ENCODE data around the gene ZGPAT. TPM values are rescaled to one million over a fixed set of nuclear protein-coding genes. Genes with fewer than 3 reads are reported as not detected.

ZGPAT gene
- total RNA-seq, 1 experiment from 2014 or later: 37.9 TPM

DNA sequence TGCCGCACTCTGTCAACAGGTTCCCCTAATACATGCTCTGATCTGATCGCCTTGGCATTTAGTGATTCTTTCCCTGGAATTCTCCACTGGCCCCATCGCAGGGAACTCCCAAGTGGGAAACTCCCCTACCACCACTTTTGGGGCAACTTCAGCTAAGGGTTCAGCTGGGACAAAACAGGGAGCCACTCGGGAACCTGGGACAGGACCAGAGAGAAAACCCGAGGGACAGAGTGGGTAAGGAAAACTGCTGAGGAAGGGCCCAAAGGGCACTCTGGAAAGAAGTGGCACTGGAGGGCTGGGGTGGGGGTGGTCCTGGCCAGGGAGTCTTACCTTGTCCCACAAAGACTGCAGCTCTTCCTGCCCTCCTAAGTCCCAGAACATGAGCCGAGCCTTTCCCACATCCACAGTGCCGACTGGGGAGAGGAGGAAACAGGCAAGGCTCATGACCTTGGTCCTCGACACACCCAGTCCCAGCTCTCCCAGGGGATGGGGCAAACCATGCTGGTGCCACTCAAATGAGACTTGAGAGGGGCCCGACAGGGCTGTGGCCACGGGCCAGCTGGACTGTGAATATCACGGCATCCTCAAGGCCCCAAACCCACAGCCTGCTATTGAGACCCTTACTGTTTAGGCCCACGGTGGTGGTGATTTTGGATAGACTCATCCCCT is 1.7 kb upstream of the ZGPAT start:
- ATAC-seq: no peak
- Histone ChIP-seq H3K9me2 (replicated peaks; ENCODE audit: low read length) (no peaks in the 10 kb centered on the region), H3K9ac (ENCODE audit: low read length) (peak overlapping the region; percentile 95), H3K4me1 (ENCODE audit: insufficient read depth, low read length) (peaks cover 18% of the 10 kb centered on the region), H3F3A (ENCODE audit: low read length, unreplicated experiment) (no peaks in the 10 kb centered on the region), H3K9me3 (ENCODE audit: low read length) (no peaks in the 10 kb centered on the region), H2AFZ (ENCODE audit: low read length) (no peak overlapping the region), H3K27me3 (ENCODE audit: low read length) (no peaks in the 10 kb centered on the region), H3K36me3 (ENCODE audit: low read depth, low read length) (peaks cover 38% of the 10 kb centered on the region), H4K20me1 (ENCODE audit: low read length) (no peaks in the 10 kb centered on the region), H3K4me2 (ENCODE audit: low read length) (peak overlapping the region; percentile 89), H3K27ac (ENCODE audit: low read length) (no peak overlapping the region), H3K4me3 (ENCODE audit: low read length) (peak overlapping the region; percentile 91), H3K79me2 (ENCODE audit: low read length) (peaks cover 65% of the 10 kb centered on the region)
- ChIA-PET POLR2A (ENCODE audit: unreplicated experiment) (no interaction called here), CTCF (no interaction called here)
- no TSS peak for BruUV-seq (replicated peaks)
- no peak for DNase-seq
- TF ChIP-seq EZH2 (IDR thresholded peaks at IDR 0.05; ENCODE audit: low read length, unreplicated experiment) (no peak), EZH2phosphoT487 (IDR thresholded peaks at IDR 0.05; ENCODE audit: borderline replicate concordance, low read length) (no peak)
- intact Hi-C loops (cut with micrococcal nuclease): loop anchor here (2.0 to 5.0 kb wide), 2 partner anchors 35 to 76 kb away; no protein-coding TSS in a partner anchor

DNA sequence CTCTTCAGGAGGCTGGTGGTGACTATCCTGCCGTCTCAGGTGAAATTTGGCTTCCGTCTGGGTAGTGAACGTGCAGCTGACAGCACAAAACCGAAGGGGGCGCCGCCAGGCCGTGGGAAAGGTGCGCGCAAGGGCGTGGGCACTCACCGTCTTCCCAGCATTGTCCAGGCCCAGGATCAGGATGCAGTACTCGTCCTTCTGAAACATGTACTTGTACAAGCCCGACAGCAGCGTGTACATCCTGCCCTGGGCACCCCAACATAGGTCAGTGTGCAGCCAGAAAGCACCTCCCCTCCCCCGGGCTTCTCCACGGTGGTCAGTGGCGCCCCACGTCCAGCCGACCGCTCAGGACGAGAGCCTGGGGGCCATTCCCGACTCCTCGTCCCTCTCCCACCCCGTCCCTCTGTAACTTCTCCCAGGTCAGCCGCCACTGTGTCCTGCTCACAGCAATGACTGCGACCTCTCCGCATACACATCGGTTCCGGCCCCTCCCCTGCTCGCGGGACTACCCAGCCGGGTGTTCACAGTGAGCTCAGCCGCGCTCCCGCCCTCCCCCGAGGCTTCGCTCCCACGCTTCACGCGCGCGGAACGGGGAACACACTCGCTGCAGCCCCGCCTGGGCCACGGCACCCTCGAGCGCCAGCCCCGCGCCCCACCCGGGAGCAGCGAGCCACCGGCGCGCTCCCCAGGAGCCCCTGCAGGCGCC is 834 bp upstream of the ZGPAT start:
- H3K79me2 ChIP-seq (ENCODE audit: low read length): peaks cover 74% of the 10 kb centered on the region
- H3K27me3 ChIP-seq (ENCODE audit: low read length): no peaks in the 10 kb centered on the region
- ATAC-seq: peak; percentile 61
- H3K9me3 ChIP-seq (ENCODE audit: low read length): no peaks in the 10 kb centered on the region
- peaks cover 18% of the 10 kb centered on the region for H3K4me1 ChIP-seq (ENCODE audit: insufficient read depth, low read length)
- BruUV-seq (replicated peaks): TSS peak; percentile 47
- peak overlapping the region; percentile 95 for H3K9ac ChIP-seq (ENCODE audit: low read length)
- peaks cover 47% of the 10 kb centered on the region for H3K36me3 ChIP-seq (ENCODE audit: low read depth, low read length)
- H4K20me1 ChIP-seq (ENCODE audit: low read length): no peaks in the 10 kb centered on the region
- H3K4me2 ChIP-seq (ENCODE audit: low read length): peak overlapping the region; percentile 89
- peak overlapping the region; percentile 91 for H3K4me3 ChIP-seq (ENCODE audit: low read length)
- peak overlapping the region; percentile 78 for H2AFZ ChIP-seq (ENCODE audit: low read length)
- TF ChIP-seq EZH2 (IDR thresholded peaks at IDR 0.05; ENCODE audit: low read length, unreplicated experiment): no peak
- TF ChIP-seq, protein P1, sequence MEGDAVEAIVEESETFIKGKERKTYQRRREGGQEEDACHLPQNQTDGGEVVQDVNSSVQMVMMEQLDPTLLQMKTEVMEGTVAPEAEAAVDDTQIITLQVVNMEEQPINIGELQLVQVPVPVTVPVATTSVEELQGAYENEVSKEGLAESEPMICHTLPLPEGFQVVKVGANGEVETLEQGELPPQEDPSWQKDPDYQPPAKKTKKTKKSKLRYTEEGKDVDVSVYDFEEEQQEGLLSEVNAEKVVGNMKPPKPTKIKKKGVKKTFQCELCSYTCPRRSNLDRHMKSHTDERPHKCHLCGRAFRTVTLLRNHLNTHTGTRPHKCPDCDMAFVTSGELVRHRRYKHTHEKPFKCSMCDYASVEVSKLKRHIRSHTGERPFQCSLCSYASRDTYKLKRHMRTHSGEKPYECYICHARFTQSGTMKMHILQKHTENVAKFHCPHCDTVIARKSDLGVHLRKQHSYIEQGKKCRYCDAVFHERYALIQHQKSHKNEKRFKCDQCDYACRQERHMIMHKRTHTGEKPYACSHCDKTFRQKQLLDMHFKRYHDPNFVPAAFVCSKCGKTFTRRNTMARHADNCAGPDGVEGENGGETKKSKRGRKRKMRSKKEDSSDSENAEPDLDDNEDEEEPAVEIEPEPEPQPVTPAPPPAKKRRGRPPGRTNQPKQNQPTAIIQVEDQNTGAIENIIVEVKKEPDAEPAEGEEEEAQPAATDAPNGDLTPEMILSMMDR (conservative IDR thresholded peaks at IDR 0.05; ENCODE audit: low read depth, low read length): peak; percentile 75
- no peak for TF ChIP-seq EZH2phosphoT487 (IDR thresholded peaks at IDR 0.05; ENCODE audit: borderline replicate concordance, low read length)
- H3F3A ChIP-seq (ENCODE audit: low read length, unreplicated experiment): no peaks in the 10 kb centered on the region
- DNase-seq: peak; percentile 59
- H3K27ac ChIP-seq (ENCODE audit: low read length): peak overlapping the region; percentile 47
- intact Hi-C loops (cut with micrococcal nuclease): loop anchor here (2.0 to 5.0 kb wide), 2 partner anchors 34 to 75 kb away; no protein-coding TSS in a partner anchor
- POLR2A ChIA-PET (ENCODE audit: unreplicated experiment): interaction anchor here (0.6 to 0.7 kb wide), 3 partner anchors 25 to 354 kb away, joined by 3 to 5 read pairs (median 4); no protein-coding TSS in a partner anchor
- no peaks in the 10 kb centered on the region for H3K9me2 ChIP-seq (replicated peaks; ENCODE audit: low read length)
- CTCF ChIA-PET: interaction anchor here (0.6 to 1.1 kb wide), 2 partner anchors 34 to 169 kb away, joined by 3 read pairs; no protein-coding TSS in a partner anchor
